Measurements from ENCODE around the gene DYTN. TPM values are rescaled to one million over a fixed set of nuclear protein-coding genes. Genes with fewer than 3 reads are reported as not detected.

DYTN gene
- total and polyA plus RNA-seq, 4 donors: not detected

GRCh38 chr2:206657087-206657486 lies 61.1 kb downstream of the DYTN start:
- TF ChIP-seq TAF1 (conservative IDR thresholded peaks at IDR 0.05) (no peak), HNF4A (conservative IDR thresholded peaks at IDR 0.05) (no peak), YY1 (IDR thresholded peaks at IDR 0.05) (no peak), EGR1 (IDR thresholded peaks at IDR 0.05; ENCODE audit: low read depth in 2 of 2) (no peak), RAD21 (IDR thresholded peaks at IDR 0.05) (no peak), NR2F2 (IDR thresholded peaks at IDR 0.05) (no peak), GABPA (IDR thresholded peaks at IDR 0.05 in 1 of 2, conservative IDR thresholded peaks at IDR 0.05 in 1 of 2) (no peak), SP1 (IDR thresholded peaks at IDR 0.05) (no peak), FOXA1 (IDR thresholded peaks at IDR 0.05) (no peak), JUND (IDR thresholded peaks at IDR 0.05) (no peak), MAX (IDR thresholded peaks at IDR 0.05) (no peak), ATF3 (IDR thresholded peaks at IDR 0.05) (no peak), ZBTB33 (IDR thresholded peaks at IDR 0.05) (no peak), HNF4G (IDR thresholded peaks at IDR 0.05) (no peak), REST (IDR thresholded peaks at IDR 0.05) (no peak), CTCF (IDR thresholded peaks at IDR 0.05; ENCODE audit: low read depth, low read length, missing input control) (no peak), RXRA (IDR thresholded peaks at IDR 0.05) (no peak), FOXA2 (IDR thresholded peaks at IDR 0.05) (no peak)
- Histone ChIP-seq H3K9me3 (ENCODE audit: control insufficient read depth in 4 of 4, low read length in 3 of 4) (peaks cover 0 to 7% (median 0%) of the 10 kb centered on the region in 4 donors), H3K36me3 (ENCODE audit: control insufficient read depth in 4 of 4, insufficient read depth in 3 of 4, low read depth in 1 of 4, low read length in 3 of 4) (no peaks in the 10 kb centered on the region), H3K4me3 (ENCODE audit: low read depth in 1 of 3, low read length in 3 of 3) (no peak overlapping the region), H3K27me3 (ENCODE audit: control insufficient read depth in 4 of 4, insufficient read depth in 4 of 4, low read length in 3 of 4) (no peaks in the 10 kb centered on the region), H3K4me1 (ENCODE audit: control insufficient read depth in 4 of 4, insufficient read depth in 4 of 4, low read length in 3 of 4) (no peaks in the 10 kb centered on the region), H3K9ac (ENCODE audit: low read depth in 1 of 2, low read length in 2 of 2) (no peak overlapping the region), H3K27ac (ENCODE audit: low read depth in 1 of 2, low read length in 2 of 2) (no peak overlapping the region)
- 88% methylated on average over 1 of the region's 1 CpG for WGBS
- DNase-seq (ENCODE audit: low spot score): no peak

Measured in liver (tissue), 9 donors.